ENCODE results near the gene NDNF.

DNA sequence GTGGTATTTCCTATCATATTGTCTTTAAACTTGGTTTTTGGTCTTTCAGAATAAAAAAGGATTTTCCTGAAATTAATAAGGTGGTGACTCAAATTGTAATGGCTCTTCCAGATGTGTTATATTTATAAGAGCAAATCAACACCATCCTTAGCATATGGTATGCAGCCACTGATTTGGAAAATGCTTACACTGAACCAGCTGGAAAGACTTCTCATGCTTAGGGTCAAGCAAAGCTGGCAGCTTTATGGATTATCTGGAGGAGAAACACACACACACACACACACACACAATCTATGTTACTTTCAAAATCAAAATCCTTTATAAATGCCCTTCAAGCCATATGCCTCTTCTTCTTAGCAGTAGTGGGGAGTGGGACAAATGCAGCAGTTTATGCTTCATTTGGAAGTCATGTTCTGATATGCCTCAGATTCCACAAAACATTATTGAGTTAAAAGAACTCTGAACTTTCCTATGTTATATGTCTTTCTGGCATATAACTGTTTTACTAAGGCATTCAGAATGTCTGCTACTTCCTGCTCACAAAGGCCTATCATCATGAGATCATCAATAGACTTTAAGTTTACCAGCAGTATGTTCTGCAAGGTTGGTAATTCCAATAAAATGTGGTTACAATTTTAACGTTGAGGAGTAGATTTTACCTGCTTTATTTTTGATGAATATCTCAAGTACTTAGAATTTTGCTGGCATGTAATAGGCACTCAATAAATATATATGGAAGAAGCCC is 76.9 kb downstream of the NDNF start:
- TF ChIP-seq, protein P1, sequence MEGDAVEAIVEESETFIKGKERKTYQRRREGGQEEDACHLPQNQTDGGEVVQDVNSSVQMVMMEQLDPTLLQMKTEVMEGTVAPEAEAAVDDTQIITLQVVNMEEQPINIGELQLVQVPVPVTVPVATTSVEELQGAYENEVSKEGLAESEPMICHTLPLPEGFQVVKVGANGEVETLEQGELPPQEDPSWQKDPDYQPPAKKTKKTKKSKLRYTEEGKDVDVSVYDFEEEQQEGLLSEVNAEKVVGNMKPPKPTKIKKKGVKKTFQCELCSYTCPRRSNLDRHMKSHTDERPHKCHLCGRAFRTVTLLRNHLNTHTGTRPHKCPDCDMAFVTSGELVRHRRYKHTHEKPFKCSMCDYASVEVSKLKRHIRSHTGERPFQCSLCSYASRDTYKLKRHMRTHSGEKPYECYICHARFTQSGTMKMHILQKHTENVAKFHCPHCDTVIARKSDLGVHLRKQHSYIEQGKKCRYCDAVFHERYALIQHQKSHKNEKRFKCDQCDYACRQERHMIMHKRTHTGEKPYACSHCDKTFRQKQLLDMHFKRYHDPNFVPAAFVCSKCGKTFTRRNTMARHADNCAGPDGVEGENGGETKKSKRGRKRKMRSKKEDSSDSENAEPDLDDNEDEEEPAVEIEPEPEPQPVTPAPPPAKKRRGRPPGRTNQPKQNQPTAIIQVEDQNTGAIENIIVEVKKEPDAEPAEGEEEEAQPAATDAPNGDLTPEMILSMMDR (conservative IDR thresholded peaks at IDR 0.05) = no peak
- no peak for TF ChIP-seq ZFX (IDR thresholded peaks at IDR 0.05)
